Activated CD4-positive, alpha-beta T cell treated with anti-CD3 and anti-CD28 coated beads for 48 hours (primary cell): Measurements from ENCODE around the gene SHF.

Experiments
- DNase-seq: peaks from one replicate; pipeline ENCODE4 v3.0.0-alpha.2; 2020

SHF gene

GRCh38 chr15:45199136-45199810, 11.5 kb upstream of the SHF start:
- peak; percentile 54 for DNase-seq

- peak; percentile 94 for DNase-seq
Observed at GRCh38 chr15:45198337-45199135, 10.8 kb upstream of the SHF start.

- no peak for DNase-seq
Observed at GRCh38 chr15:45197512-45197911, 9.7 kb upstream of the SHF start.

GRCh38 chr15:45187578-45187893, 230 bp downstream of the SHF start:
- DNase-seq: no peak

- DNase-seq: no peak
Observed at GRCh38 chr15:45186771-45187577, 792 bp downstream of the SHF start.

- DNase-seq: no peak
Observed at GRCh38 chr15:45185903-45186770, 1.6 kb downstream of the SHF start.

GRCh38 chr15:45185069-45185779, 2.5 kb downstream of the SHF start:
- no peak for DNase-seq

- no peak for DNase-seq
Observed at GRCh38 chr15:45184562-45185041, 3.2 kb downstream of the SHF start.

- no peak for DNase-seq
Observed at GRCh38 chr15:45183511-45183910, 4.3 kb downstream of the SHF start.

- DNase-seq: no peak
Observed at GRCh38 chr15:45182996-45183395, 4.8 kb downstream of the SHF start.

GRCh38 chr15:45181491-45182285, 6.1 kb downstream of the SHF start:
- DNase-seq: no peak

- no peak for DNase-seq
Observed at GRCh38 chr15:45180648-45181436, 6.9 kb downstream of the SHF start.

- DNase-seq: no peak
Observed at GRCh38 chr15:45180201-45180600, 7.6 kb downstream of the SHF start.

GRCh38 chr15:45179221-45179985, 8.4 kb downstream of the SHF start:
- DNase-seq: peak; percentile 63

GRCh38 chr15:45177285-45177684, 10.5 kb downstream of the SHF start:
- DNase-seq: no peak

GRCh38 chr15:45174577-45174976, 13.2 kb downstream of the SHF start:
- no peak for DNase-seq

- no peak for DNase-seq
Observed at GRCh38 chr15:45174069-45174468, 13.7 kb downstream of the SHF start.

- DNase-seq: no peak
Observed at GRCh38 chr15:45171912-45172311, 15.9 kb downstream of the SHF start.
